Stimulated activated CD8-positive, alpha-beta memory T cell treated with anti-CD3 and anti-CD28 coated beads, Interleukin-7, amount 100 ng/mL, for 1 hour (primary cell): ENCODE results near the gene PIP5KL1.

Experiments used
- DNase-seq, 2 donors: peaks; one replicate each; pipeline ENCODE4 v3.0.0-alpha.2; 2020; ENCODE audit warnings: low read depth in 2 of 2

PIP5KL1 gene

DNA sequence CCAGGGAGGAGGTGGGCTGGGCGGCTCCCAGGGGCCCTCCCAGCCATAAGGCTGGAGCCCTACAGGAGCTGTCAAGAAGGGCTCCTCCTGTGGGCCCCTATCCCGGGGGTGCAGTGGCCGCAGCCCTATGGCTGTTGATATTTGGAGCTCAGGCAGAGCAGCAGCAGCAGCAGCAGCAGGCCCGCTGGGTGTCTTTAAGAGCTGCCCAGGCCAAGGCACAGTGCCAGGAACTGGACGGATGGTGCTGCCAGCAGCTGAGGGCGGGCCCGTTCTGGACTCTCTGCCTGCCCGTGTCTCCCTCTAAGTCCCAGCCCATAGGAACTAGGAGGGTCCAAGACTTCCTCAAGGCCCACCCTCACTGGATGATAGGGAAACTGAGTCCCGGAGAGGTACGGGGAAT, 56.7 kb downstream of the PIP5KL1 start:
- no peak for DNase-seq

DNA sequence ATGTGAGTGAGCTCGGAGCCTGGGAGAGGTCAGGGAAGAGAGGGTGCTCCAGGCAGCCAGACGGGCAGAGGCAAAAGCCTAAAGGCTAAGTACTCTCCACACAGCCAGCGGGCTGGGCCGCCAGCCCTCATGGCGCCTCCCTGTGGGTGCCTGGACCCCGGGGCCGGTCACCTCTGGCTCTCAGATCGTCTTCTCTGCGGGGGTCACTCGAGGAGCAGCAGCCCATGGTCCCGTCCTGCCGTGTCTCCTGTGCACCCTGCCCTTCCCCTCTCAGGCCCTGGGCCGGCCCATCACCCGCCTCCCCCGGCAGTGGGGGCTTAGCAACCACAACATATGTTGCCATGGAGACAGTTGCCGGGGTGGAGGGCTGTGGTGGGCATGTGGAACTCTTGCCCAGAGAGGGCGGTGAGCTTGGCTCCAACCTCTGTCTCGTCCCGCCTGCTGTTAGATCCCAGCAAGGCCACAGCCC, 57.3 kb downstream of the PIP5KL1 start:
- no peak for DNase-seq

DNA sequence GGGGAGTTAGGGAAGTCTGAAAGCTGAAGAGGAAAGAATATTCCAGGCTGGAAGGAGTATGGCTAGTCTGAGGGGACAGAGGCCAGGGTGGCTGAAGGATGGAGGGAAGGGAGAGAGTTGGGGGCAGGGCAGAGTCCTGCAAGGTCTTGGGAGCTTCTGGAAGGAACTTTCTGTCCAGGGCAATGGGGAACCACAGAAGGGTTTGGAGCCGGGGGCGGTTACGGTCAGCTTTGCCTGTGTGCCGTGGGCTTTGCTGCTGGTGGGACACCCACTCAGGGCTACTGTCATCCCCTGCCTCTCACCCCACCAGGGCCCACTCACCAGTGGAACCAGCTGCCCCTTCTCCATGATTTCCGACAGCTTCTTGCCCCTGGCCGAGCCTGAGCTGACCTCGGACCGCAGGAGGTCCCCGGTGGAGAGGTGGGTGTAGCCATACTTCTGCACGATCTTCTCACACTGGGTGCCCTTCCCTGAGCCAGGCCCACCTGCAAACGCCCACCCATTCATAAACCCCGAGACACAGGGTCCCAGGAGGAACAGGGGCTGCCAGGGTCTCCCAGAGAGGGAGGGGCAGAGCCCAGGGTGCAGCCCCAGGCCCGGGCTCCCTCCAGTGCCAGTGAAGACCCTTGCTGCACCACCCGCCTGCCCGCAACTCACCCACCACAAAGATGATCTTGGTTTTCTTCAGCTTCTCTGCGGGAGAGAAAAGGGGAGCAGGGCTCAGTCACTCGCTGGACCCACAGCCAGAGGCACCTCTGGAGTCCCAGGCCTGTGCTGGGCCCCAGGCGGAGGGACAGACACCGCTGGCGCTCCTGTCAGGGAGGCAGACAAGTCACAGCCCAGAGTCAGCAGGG, 58.0 kb downstream of the PIP5KL1 start:
- no peak for DNase-seq

- DNase-seq: no peak
Measured at GRCh38 chr9:127871531-127871930, 59.0 kb downstream of the PIP5KL1 start.

DNA sequence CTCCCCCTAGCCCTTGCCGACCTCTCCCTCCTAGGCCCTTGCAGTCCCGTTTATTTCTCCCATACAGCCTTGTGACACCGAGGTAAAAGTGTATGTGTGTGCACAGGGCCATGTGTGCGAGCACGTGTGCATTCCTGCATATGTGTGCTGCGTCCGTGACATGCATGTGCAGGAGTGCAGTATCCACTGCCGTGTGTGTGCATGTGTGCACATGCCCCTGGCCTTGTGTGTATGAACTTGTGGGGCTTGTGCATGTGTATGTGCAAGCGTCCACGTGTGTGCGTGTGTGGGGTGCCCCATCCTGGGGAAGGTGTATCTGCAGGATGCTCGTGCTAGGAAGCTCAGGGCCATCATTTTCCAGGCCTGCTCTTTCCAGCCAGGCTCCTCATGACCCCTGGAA, 59.7 kb downstream of the PIP5KL1 start:
- DNase-seq: no peak
